IMR-90 (cell line): ENCODE results near the gene AP2B1. TPM values are rescaled to one million over a fixed set of nuclear protein-coding genes. Genes with fewer than 3 reads are reported as not detected.

Experiments used
- ATAC-seq: fragments of 200-7000 bp; cut with Tn5 transposase; 2 replicates; pipeline ENCODE4 v1.9.1; 2020; ENCODE audit warnings: low read depth, mild to moderate bottlenecking, moderate library complexity
- BruUV-seq: library from RNA; stranded (reverse); fragments of 400-500 nt; replicated peaks from 2 replicates; lab custom pipeline; 2021; lab: Mats Ljungman, UMichigan
- CTCF ChIA-PET: fragments of 300-600 bp; formaldehyde crosslinking; extraction: SDS; loops from one replicate; lab custom pipeline; 2021; ENCODE audit warnings: antibody characterized with exemption; lab: Yijun Ruan, JAX
- POLR2A ChIA-PET: fragments of 300-600 bp; sonication (Branson Sonifier 250); formaldehyde crosslinking; loops from one replicate; lab custom pipeline; 2022; ENCODE audit warnings: antibody characterized with exemption; ENCODE audit not compliant: unreplicated experiment; lab: Charles Lee
- DNase-seq: peaks from one replicate; pipeline ENCODE4 v3.0.0; 2013
- H2AFZ ChIP-seq: replicated peaks from 2 replicates; pipeline ENCODE3; 2013; ENCODE audit warnings: low read length, mild to moderate bottlenecking; ENCODE audit not compliant: poor library complexity
- H2AK5ac ChIP-seq: 2 replicates; pipeline ENCODE4 v1.6.1; 2013; ENCODE audit warnings: low read depth, low read length, inconsistent platforms
- H2AK9ac ChIP-seq: replicated peaks from 2 replicates; pipeline ENCODE3; 2013; ENCODE audit warnings: mild to moderate bottlenecking, low read depth, low read length, moderate library complexity; ENCODE audit not compliant: poor library complexity
- H2BK120ac ChIP-seq: 2 replicates; pipeline ENCODE4 v1.6.1; 2013; ENCODE audit warnings: low read depth, low read length, inconsistent platforms
- H2BK15ac ChIP-seq: 3 replicates; pipeline ENCODE4 v1.6.1; 2013; ENCODE audit warnings: low read depth, low read length, inconsistent platforms
- H2BK20ac ChIP-seq: 2 replicates; pipeline ENCODE4 v1.6.1; 2013; ENCODE audit warnings: low read depth, mild to moderate bottlenecking, inconsistent platforms, low read length, moderate library complexity
- H2BK5ac ChIP-seq: 2 replicates; pipeline ENCODE4 v1.6.1; 2013; ENCODE audit warnings: mild to moderate bottlenecking, low read depth, low read length, inconsistent platforms; ENCODE audit not compliant: poor library complexity, severe bottlenecking
- H3K14ac ChIP-seq: replicated peaks from 2 replicates; pipeline ENCODE4 v1.6.1; 2013; ENCODE audit warnings: low read depth, low read length, inconsistent platforms
- H3K18ac ChIP-seq: 2 replicates; pipeline ENCODE4 v1.6.1; 2013; ENCODE audit warnings: low read depth, low read length, control low read depth
- H3K23ac ChIP-seq: 2 replicates; pipeline ENCODE4 v1.6.1; 2013; ENCODE audit warnings: low read depth, low read length, inconsistent platforms
- H3K27ac ChIP-seq: 2 replicates; pipeline ENCODE4 v1.5.1; 2013; ENCODE audit warnings: mild to moderate bottlenecking, control low read depth, low read length; ENCODE audit not compliant: insufficient read depth
- H3K27me3 ChIP-seq: 2 replicates; pipeline ENCODE4 v1.6.1; 2013; ENCODE audit warnings: low read length; ENCODE audit not compliant: control insufficient read depth, insufficient read depth
- H3K36me3 ChIP-seq: 2 replicates; pipeline ENCODE4 v1.6.1; 2013; ENCODE audit warnings: low read length, mixed read lengths; ENCODE audit not compliant: control insufficient read depth, insufficient read depth
- H3K4ac ChIP-seq: 2 replicates; pipeline ENCODE4 v1.6.1; 2013; ENCODE audit warnings: low read depth, low read length, inconsistent platforms
- H3K4me1 ChIP-seq: 2 replicates; pipeline ENCODE4 v1.6.1; 2013; ENCODE audit warnings: low read length, mixed read lengths; ENCODE audit not compliant: control insufficient read depth, insufficient read depth
- H3K4me2 ChIP-seq: 2 replicates; pipeline ENCODE4 v1.6.1; 2013; ENCODE audit warnings: low read depth, mild to moderate bottlenecking, control low read depth, low read length, moderate library complexity
- H3K4me3 ChIP-seq: 2 replicates; pipeline ENCODE4 v1.5.1; 2013; ENCODE audit warnings: low read depth, mild to moderate bottlenecking, control low read depth, low read length, moderate library complexity; ENCODE audit not compliant: insufficient read depth
- H3K56ac ChIP-seq: 2 replicates; pipeline ENCODE4 v1.6.1; 2013; ENCODE audit warnings: low read length, inconsistent platforms; ENCODE audit not compliant: insufficient read depth; ENCODE audit errors: extremely low read depth
- H3K79me1 ChIP-seq, 2 experiments: 2 replicates each; pipeline ENCODE4 v1.6.1; 2013; ENCODE audit warnings: low read length in 2 of 2, inconsistent platforms in 1 of 2, low read depth in 1 of 2
- H3K9ac ChIP-seq: 2 replicates; pipeline ENCODE4 v1.6.1; 2013; ENCODE audit warnings: low read depth, low read length, control low read depth
- H3K9me1 ChIP-seq: 2 replicates; pipeline ENCODE4 v1.6.1; 2013; ENCODE audit warnings: low read length, inconsistent platforms; ENCODE audit not compliant: insufficient read depth
- H3K9me3 ChIP-seq: 2 replicates; pipeline ENCODE4 v1.6.1; 2013; ENCODE audit warnings: low read length; ENCODE audit not compliant: control insufficient read depth, insufficient read depth
- H4K20me1 ChIP-seq: 2 replicates; pipeline ENCODE4 v1.6.1; 2013; ENCODE audit warnings: low read length, inconsistent platforms; ENCODE audit not compliant: insufficient read depth
- H4K5ac ChIP-seq: 2 replicates; pipeline ENCODE4 v1.6.1; 2013; ENCODE audit warnings: mild to moderate bottlenecking, low read depth, low read length, control low read depth
- H4K8ac ChIP-seq, 2 experiments: 2 replicates each; pipeline ENCODE4 v1.6.1; 2013; ENCODE audit warnings: low read depth in 2 of 2, low read length in 2 of 2, control low read depth in 1 of 2, inconsistent platforms in 1 of 2
- H4K91ac ChIP-seq: 2 replicates; pipeline ENCODE4 v1.6.1; 2013; ENCODE audit warnings: low read depth, low read length, inconsistent platforms; ENCODE audit not compliant: insufficient read depth
- CEBPB ChIP-seq: IDR thresholded peaks from 2 replicates; pipeline ENCODE4 v1.6.1; 2012; ENCODE audit warnings: low read depth, low read length, improper control_type of control experiment
- CHD1 ChIP-seq: IDR thresholded peaks from 2 replicates; pipeline ENCODE4 v1.6.1; 2012; ENCODE audit warnings: low read depth, low read length, improper control_type of control experiment
- CTCF ChIP-seq: conservative IDR thresholded peaks from 2 replicates; pipeline ENCODE4 v1.5.1; 2012; ENCODE audit warnings: mild to moderate bottlenecking, low read depth, low read length, improper control_type of control experiment
- ELK1 ChIP-seq: fragments of 150-350 bp; IDR thresholded peaks from 2 replicates; pipeline ENCODE4 v1.6.1; 2016; ENCODE audit warnings: low read depth, mild to moderate bottlenecking, low read length, moderate library complexity, borderline replicate concordance
- MAZ ChIP-seq: IDR thresholded peaks from 2 replicates; pipeline ENCODE4 v1.6.1; 2012; ENCODE audit warnings: low read depth, mild to moderate bottlenecking, low read length, improper control_type of control experiment, moderate library complexity, borderline replicate concordance
- MXI1 ChIP-seq: IDR thresholded peaks from 2 replicates; pipeline ENCODE4 v1.6.1; 2012; ENCODE audit warnings: low read depth, mild to moderate bottlenecking, low read length, moderate library complexity, borderline replicate concordance
- NFE2L2 ChIP-seq: fragments of 150-350 bp; IDR thresholded peaks from 2 replicates; pipeline ENCODE4 v1.6.1; 2016; ENCODE audit warnings: low read depth, mild to moderate bottlenecking, low read length
- POLR2A ChIP-seq: IDR thresholded peaks from 2 replicates; pipeline ENCODE4 v1.6.1; 2012; ENCODE audit warnings: mild to moderate bottlenecking, low read depth, low read length
- RAD21 ChIP-seq: IDR thresholded peaks from 2 replicates; pipeline ENCODE4 v1.6.1; 2012; ENCODE audit warnings: low read length, improper control_type of control experiment
- RFX5 ChIP-seq: IDR thresholded peaks from 2 replicates; pipeline ENCODE4 v1.8.0; 2012; ENCODE audit warnings: low read depth, mild to moderate bottlenecking, low read length, moderate library complexity
- SMC3 ChIP-seq: fragments of 150-350 bp; IDR thresholded peaks from 2 replicates; pipeline ENCODE4 v1.6.1; 2016; ENCODE audit warnings: low read depth, mild to moderate bottlenecking, antibody characterized with exemption, low read length, moderate library complexity
- USF2 ChIP-seq: fragments of 150-350 bp; IDR thresholded peaks from 2 replicates; pipeline ENCODE4 v1.6.1; 2017; ENCODE audit warnings: mild to moderate bottlenecking, antibody characterized with exemption, low read length, low read depth
- WGBS, 2 experiments: methylation state at CpG; one replicate each; pipeline versions ENCODE4 v1.1.5 to v1.1.7; 2013; ENCODE audit warnings: missing lambda C conversion rate in 2 of 2; ENCODE audit not compliant: insufficient read length in 1 of 2; ENCODE audit errors: extremely low coverage in 2 of 2; 5-methylcytosine and 5-hydroxymethylcytosine counted together
- dilution Hi-C: fragments of 300-500 bp; cut with HindIII; formaldehyde crosslinking; loops from one replicate; pipeline ENCODE4 v1.14.3; 2018; ENCODE audit warnings: low sequenced_read_pairs; ENCODE audit not compliant: unreplicated experiment
- in situ Hi-C: fragments of 300-500 bp; cut with MboI; formaldehyde crosslinking; loops from 3 replicates; pipeline ENCODE4 v1.14.3; 2019; ENCODE audit warnings: low sequenced_read_pairs, inconsistent platforms, mixed read lengths
- intact Hi-C: fragments of 100-400 bp; cut with micrococcal nuclease; formaldehyde crosslinking; loops from 2 replicates; pipeline ENCODE4 v1.10.0; 2022
- polyA plus RNA-seq, 3 experiments: library from polyadenylated mRNA; depleted of rRNA; stranded (reverse); fragments of >200 nt; gene quantifications; 2 replicates each; pipeline ENCODE4 v1.2.3, GENCODE V29; 2012; ENCODE audit warnings: low replicate concordance in 1 of 3
- total RNA-seq: library from RNA; depleted of rRNA; stranded (reverse); fragments of >200 nt; gene quantifications from 2 replicates; pipeline ENCODE4 v1.2.3, GENCODE V29; 2012

AP2B1 gene
- total and polyA plus RNA-seq, 2 of the 4 experiments (the other 2 are of a cell fraction): 102 to 125 TPM

- POLR2A ChIA-PET: no interaction called here
- in situ Hi-C loops: loop anchor here (25.0 kb wide), 1 partner anchor 366 kb away; the partner anchor contains the start of gene SLFN11
- no peak for ATAC-seq
Measured at GRCh38 chr17:35728551-35728950, 141.4 kb downstream of the AP2B1 start.

More at GRCh38 chr17:35728551-35728950, 141.4 kb downstream of the AP2B1 start:
- H2AFZ ChIP-seq: no peak overlapping the region
- no peak overlapping the region for H2BK120ac ChIP-seq
- TF ChIP-seq NFE2L2: no peak
- no peak for TF ChIP-seq MXI1
- TF ChIP-seq POLR2A: no peak
- TF ChIP-seq RAD21: no peak
- no peak for TF ChIP-seq ELK1
- no peak for TF ChIP-seq CHD1
- TF ChIP-seq USF2: no peak
- no peak for TF ChIP-seq RFX5
- TF ChIP-seq SMC3: no peak
- TF ChIP-seq CTCF: no peak
- TF ChIP-seq CEBPB: no peak
- no peak for TF ChIP-seq MAZ
- dilution Hi-C loops: no loop called here
- H3K9me3 ChIP-seq: no peaks in the 10 kb centered on the region
- H3K23ac ChIP-seq: no peak overlapping the region
- no peak overlapping the region for H3K4ac ChIP-seq
- no peak overlapping the region for H2BK20ac ChIP-seq
- no peak overlapping the region for H3K4me3 ChIP-seq
- no CpG with 5 or more reads among the region's 3 CpGs for WGBS, 2 experiments
- intact Hi-C loops: no loop called here
- no peak overlapping the region for H3K4me2 ChIP-seq
- no peak overlapping the region for H3K9ac ChIP-seq
- no peak overlapping the region for H2BK15ac ChIP-seq
- no peak overlapping the region for H2AK5ac ChIP-seq
- H2AK9ac ChIP-seq: no peak overlapping the region
- H4K20me1 ChIP-seq: peaks cover 13% of the 10 kb centered on the region; the same call in 1 of the 2 replicates
- no peak for DNase-seq
- no peak overlapping the region for H4K91ac ChIP-seq
- no peak overlapping the region for H4K5ac ChIP-seq
- no peaks in the 10 kb centered on the region for H3K27me3 ChIP-seq
- H3K79me1 ChIP-seq: peaks cover 0 to 21% of the 10 kb centered on the region in 2 experiments; a peak in 2 of 4 replicates
- H3K56ac ChIP-seq: no peak overlapping the region
- BruUV-seq: no TSS peak
- H3K4me1 ChIP-seq: peaks cover 18% of the 10 kb centered on the region
- H3K18ac ChIP-seq: no peak overlapping the region
- H3K27ac ChIP-seq: no peak overlapping the region
- peaks cover 18% of the 10 kb centered on the region for H3K9me1 ChIP-seq
- CTCF ChIA-PET: interaction anchor here (1.1 kb wide), 1 partner anchor 19 kb away, joined by 3 read pairs; no protein-coding TSS in a partner anchor
- H2BK5ac ChIP-seq: no peak overlapping the region
- no peak overlapping the region for H3K14ac ChIP-seq
- H4K8ac ChIP-seq: no peak overlapping the region
- H3K36me3 ChIP-seq: peaks cover 14% of the 10 kb centered on the region
